Effector memory CD8-positive, alpha-beta T cell (primary cell): ENCODE measurements around the gene NDST1.
A peak's percentile ranks its signal among the peaks of the same experiment; 100 is the strongest.

ENCODE experiments used
- ATAC-seq: fragments of 150-1000 bp; cut with Tn5 transposase; replicated peaks from 2 replicates; pipeline ENCODE4 v1.10.0; 2021; ENCODE audit warnings: mild to moderate bottlenecking, moderate library complexity
- DNase-seq, 3 experiments: peaks; one replicate each; pipeline ENCODE4 v3.0.0; 2021
- H3K27ac Mint-ChIP-seq, 2 donors: one replicate each; pipeline ENCODE4 v1.8.0; 2022; ENCODE audit warnings: mild to moderate bottlenecking in 2 of 2, mixed read lengths in 2 of 2, moderate library complexity in 2 of 2
- H3K27me3 Mint-ChIP-seq, 2 donors: one replicate each; pipeline ENCODE4 v1.8.0; 2022; ENCODE audit warnings: mixed read lengths in 2 of 2
- H3K36me3 Mint-ChIP-seq: one replicate; pipeline ENCODE4 v1.8.0; 2022; ENCODE audit warnings: mild to moderate bottlenecking, moderate library complexity, mixed read lengths; ENCODE audit not compliant: insufficient read depth
- H3K4me1 Mint-ChIP-seq, 2 donors: one replicate each; pipeline ENCODE4 v1.8.0; 2022; ENCODE audit warnings: low read depth in 2 of 2, mixed read lengths in 2 of 2
- H3K4me3 Mint-ChIP-seq, 2 donors: one replicate each; pipeline ENCODE4 v1.8.0; 2022; ENCODE audit warnings: mild to moderate bottlenecking in 2 of 2, mixed read lengths in 2 of 2, moderate library complexity in 2 of 2
- H3K9me3 Mint-ChIP-seq, 2 donors: one replicate each; pipeline ENCODE4 v1.8.0; 2022; ENCODE audit warnings: mixed read lengths in 2 of 2

The NDST1 gene

DNA sequence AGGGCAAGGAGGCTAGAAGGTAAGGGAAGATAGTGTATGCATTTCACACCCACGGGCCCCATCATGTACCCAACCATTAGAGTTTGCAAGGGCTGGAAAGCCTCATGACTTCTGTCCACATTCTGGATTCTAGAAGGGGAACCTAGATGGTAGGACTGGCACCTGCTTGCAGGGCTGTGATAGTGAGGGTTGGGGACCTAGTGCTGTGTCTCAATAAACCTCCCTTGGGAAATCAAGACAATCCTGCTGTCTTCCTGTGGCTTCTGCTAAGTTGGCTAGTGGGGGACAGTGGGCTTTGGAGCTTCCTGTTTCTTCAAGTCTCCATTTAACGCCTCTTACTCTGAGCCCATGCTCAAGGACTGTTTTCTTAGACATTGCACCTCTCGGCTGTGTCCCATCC is 88.9 kb downstream of the NDST1 start:
- Mint-ChIP-seq H3K4me1 (no peaks in the 10 kb centered on the region), H3K27ac (no peak overlapping the region), H3K36me3 (peaks cover 2% of the 10 kb centered on the region), H3K27me3 (peaks cover 14 to 27% of the 10 kb centered on the region in 2 donors), H3K4me3 (no peak overlapping the region), H3K9me3 (no peaks in the 10 kb centered on the region)
- no peak for DNase-seq
- ATAC-seq, result no peak

- ATAC-seq (no peak), DNase-seq (no peak)
- H3K4me1 Mint-ChIP-seq, result no peaks in the 10 kb centered on the region
- no peaks in the 10 kb centered on the region for H3K9me3 Mint-ChIP-seq
- H3K27me3 Mint-ChIP-seq, result peaks cover 21 to 35% of the 10 kb centered on the region in 2 donors
- no peak overlapping the region for H3K4me3 Mint-ChIP-seq
- no peak overlapping the region for H3K27ac Mint-ChIP-seq
- peaks cover 2% of the 10 kb centered on the region for H3K36me3 Mint-ChIP-seq
Observed at GRCh38 chr5:150598006-150598405, 90.1 kb downstream of the NDST1 start.

GRCh38 chr5:150598821-150599273 is 90.9 kb downstream of the NDST1 start:
- ATAC-seq, result no peak
- DNase-seq, result no peak
- Mint-ChIP-seq H3K27me3 (peaks cover 21 to 41% of the 10 kb centered on the region in 2 donors), H3K4me3 (no peak overlapping the region), H3K9me3 (no peaks in the 10 kb centered on the region), H3K27ac (no peak overlapping the region), H3K36me3 (peaks cover 2% of the 10 kb centered on the region), H3K4me1 (no peaks in the 10 kb centered on the region)

DNA sequence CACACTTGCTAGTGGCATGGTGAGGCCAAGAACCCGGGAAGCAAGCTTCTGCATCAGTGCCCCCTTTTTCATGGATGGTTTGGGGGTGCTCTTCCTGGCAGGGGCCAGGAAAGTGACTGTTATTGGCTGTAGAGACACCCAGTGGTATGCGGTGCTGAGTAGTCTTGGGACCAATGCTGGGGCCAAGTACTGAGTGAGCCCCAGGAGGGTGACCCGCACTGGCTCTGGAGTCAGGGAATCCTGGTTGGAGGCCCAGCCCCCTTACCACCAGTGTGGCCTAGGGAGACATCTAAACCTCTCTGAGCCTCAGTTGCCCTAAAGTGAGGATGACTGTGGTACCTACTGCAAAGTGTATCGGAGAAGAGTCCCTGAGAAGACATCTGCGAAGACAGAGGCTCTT is 91.3 kb downstream of the NDST1 start:
- Mint-ChIP-seq H3K4me1 (no peaks in the 10 kb centered on the region), H3K9me3 (no peaks in the 10 kb centered on the region), H3K36me3 (peaks cover 2% of the 10 kb centered on the region), H3K27ac (no peak overlapping the region), H3K4me3 (no peak overlapping the region), H3K27me3 (peaks cover 21 to 44% of the 10 kb centered on the region in 2 donors)
- no peak for DNase-seq
- ATAC-seq, result no peak

DNA sequence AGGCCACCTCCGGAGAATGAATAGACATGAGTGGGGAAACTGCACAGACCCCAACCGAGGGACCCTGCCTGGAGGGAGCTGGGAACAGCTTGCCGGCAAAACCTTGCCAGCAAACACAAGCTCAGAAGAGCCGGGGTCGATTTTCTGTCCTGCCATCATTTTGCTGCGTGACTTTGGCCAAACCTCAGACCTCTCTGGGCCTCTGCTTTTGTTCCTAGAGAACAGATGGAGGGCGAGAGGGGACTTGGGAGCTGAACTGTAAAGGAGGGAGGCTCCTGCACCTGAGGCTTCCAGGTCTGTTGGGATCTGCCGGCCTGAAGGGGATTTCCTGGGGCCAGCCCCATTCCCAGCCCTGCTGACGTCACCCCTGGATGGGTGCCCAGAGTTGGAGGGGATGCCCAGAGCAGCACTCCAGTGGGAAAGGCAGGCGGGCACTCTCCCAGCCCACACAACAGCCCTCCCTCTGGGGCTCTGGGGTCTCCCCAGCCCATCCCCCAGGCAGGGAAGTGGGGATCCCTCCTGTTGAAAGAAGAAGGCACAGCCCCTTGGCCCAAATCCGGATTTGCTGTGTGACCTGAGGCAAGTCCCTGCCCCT is 92.1 kb downstream of the NDST1 start:
- no peak for ATAC-seq
- H3K4me3 Mint-ChIP-seq, result no peak overlapping the region
- H3K4me1 Mint-ChIP-seq, result no peaks in the 10 kb centered on the region
- H3K36me3 Mint-ChIP-seq, result no peaks in the 10 kb centered on the region
- H3K9me3 Mint-ChIP-seq, result no peaks in the 10 kb centered on the region
- DNase-seq, result no peak
- no peak overlapping the region for H3K27ac Mint-ChIP-seq
- H3K27me3 Mint-ChIP-seq, result peaks cover 23 to 44% of the 10 kb centered on the region in 2 donors

DNA sequence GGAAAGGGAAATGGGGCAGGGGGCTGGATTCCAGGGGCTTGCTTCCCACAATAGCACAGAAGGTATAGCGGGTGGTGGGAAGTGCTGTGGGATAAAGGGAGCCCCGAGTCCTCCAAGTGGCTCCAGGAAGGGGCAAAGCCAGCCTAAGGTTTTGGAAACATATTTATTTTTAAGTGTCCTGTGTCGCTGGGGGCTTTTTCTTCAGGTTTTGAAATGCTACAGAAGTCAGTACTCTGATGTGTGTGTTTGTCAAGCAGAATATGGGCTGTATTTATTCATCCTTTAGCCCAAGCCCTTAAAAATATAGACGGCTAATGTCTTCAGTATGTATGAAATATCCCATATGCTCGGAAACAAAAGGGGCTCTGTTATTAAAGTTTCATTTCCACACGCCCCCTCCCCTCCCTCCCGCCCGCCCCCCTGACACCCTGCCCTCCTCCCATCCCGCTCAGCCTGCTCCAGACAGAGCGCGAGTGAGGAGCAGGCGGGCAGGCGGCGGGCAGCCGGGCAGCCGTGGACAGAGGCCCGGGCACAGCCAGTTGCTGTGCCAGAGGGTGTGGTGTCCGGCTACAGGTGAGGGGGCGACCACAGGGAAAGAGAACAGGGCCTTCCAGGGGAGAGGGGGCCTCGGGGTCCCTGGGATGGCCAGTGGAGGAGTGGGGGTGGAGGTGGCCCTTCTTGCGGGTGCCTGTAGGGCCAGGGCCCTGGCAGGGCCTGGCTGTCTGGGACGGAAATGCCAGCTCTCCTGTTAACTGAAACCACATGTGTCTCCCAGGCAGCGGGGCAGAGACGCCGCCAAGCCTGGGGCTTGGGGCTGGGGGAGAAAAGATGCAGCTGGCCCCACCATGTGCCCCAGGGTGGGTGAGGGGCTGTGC is 92.9 kb downstream of the NDST1 start:
- H3K4me3 Mint-ChIP-seq, result no peak overlapping the region
- DNase-seq, result no peak
- H3K4me1 Mint-ChIP-seq, result no peaks in the 10 kb centered on the region
- no peaks in the 10 kb centered on the region for H3K9me3 Mint-ChIP-seq
- no peak overlapping the region for H3K27ac Mint-ChIP-seq
- H3K27me3 Mint-ChIP-seq, result peaks cover 31 to 44% of the 10 kb centered on the region in 2 donors
- no peak for ATAC-seq
- H3K36me3 Mint-ChIP-seq, result no peaks in the 10 kb centered on the region

DNA sequence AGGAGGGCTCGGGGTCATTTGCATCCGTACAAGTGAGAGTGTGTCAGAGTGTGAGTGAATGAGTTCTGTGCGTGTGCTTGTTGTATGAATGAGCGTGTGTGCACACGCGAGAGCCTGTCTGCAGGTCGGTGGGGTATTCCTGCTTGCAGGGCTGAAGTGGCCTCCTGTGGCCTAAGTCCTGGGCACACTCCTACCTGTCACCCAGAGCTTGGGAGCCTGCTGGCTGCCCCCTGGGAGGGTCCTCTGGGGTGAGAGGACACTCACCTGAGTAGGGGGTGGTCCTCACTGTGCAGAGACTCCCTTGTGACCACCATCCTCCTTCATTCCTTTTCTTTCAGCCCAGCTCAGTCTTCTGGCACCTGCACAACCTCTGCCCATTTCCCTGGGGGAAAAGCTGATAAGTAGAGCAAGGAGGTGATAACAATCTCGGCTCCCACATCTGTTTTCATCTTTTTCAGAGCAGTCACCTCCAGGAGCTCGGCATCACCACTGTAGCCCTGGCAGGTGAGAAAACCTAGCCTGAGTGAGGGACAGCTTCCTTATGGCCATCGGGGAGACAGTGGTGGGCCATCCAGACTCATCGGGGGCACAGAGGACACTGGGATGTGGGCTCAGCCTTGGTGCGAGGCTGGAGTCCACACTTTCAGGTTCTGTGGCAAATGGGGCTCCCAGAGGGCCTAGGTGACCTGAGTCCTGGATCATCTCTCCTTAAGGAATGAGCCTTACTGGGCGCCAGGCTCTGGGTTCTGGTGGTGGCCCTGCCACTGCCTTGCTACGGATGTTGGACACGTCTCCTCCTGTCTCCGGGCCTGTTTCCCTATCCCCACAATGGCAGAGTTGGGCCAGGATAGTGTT is 93.8 kb downstream of the NDST1 start:
- Mint-ChIP-seq H3K4me3 (no peak overlapping the region), H3K36me3 (no peaks in the 10 kb centered on the region), H3K27me3 (peaks cover 34 to 44% of the 10 kb centered on the region in 2 donors), H3K9me3 (no peaks in the 10 kb centered on the region), H3K4me1 (no peaks in the 10 kb centered on the region), H3K27ac (peak overlapping the region in 1 of 2 donors; percentile 29)
- no peak for ATAC-seq
- DNase-seq, result no peak

DNA sequence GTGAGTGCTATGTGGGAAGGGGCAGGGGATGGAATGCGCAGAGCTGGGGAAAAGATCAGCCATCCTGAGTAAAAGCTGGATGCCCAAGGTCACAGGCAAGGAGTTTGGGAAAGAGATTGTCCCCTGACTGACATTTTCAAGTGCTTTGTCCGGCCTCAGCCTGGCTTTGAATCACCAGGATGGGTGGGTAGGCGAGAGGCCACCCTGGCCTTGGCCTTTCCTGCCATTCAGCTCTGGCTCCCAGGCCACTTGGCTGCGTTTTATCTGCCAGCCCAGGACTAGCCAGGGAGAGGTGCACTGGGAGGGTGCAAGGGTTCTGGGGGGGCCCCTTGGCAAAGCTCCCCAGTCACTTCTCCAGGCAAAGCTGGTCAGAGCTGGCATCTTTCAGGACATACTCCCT is 95.1 kb downstream of the NDST1 start:
- no peak for ATAC-seq

GRCh38 chr5:150603491-150603890 is 95.6 kb downstream of the NDST1 start:
- H3K27ac Mint-ChIP-seq, result no peak overlapping the region
- H3K4me1 Mint-ChIP-seq, result no peaks in the 10 kb centered on the region
- ATAC-seq (no peak), DNase-seq (no peak)
- no peak overlapping the region for H3K4me3 Mint-ChIP-seq
- H3K36me3 Mint-ChIP-seq, result no peaks in the 10 kb centered on the region
- peaks cover 34 to 37% of the 10 kb centered on the region in 2 donors for H3K27me3 Mint-ChIP-seq
- no peaks in the 10 kb centered on the region for H3K9me3 Mint-ChIP-seq

More for the DNA sequence above, 95.1 kb downstream of the NDST1 start:
- Mint-ChIP-seq H3K36me3 (no peaks in the 10 kb centered on the region), H3K27me3 (peaks cover 34 to 39% of the 10 kb centered on the region in 2 donors), H3K9me3 (no peaks in the 10 kb centered on the region), H3K4me1 (no peaks in the 10 kb centered on the region), H3K4me3 (no peak overlapping the region), H3K27ac (no peak overlapping the region)
- DNase-seq, result no peak

DNA sequence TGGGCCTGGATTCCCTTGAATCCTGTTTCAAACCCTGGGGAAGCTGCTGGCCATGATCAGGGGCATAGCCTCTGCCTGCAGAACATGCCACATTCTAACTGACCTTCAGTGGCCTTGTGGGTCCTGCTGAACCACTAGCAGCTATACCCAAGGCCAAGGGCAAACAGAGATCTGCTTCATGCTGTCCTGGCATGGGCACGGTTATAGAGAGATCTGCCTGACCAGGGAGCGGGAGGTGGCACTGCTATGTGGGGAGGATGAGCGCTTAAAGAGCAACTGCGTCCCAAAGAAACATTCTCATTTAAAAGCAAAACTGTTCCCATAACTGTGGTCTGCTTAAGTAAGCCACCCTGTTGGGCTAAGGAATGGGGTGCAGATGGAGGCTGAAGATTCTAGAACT is 96.1 kb downstream of the NDST1 start:
- no peaks in the 10 kb centered on the region for H3K36me3 Mint-ChIP-seq
- H3K9me3 Mint-ChIP-seq, result no peaks in the 10 kb centered on the region
- peaks cover 34 to 36% of the 10 kb centered on the region in 2 donors for H3K27me3 Mint-ChIP-seq
- H3K4me1 Mint-ChIP-seq, result no peaks in the 10 kb centered on the region
- DNase-seq (no peak), ATAC-seq (no peak)
- H3K27ac Mint-ChIP-seq, result no peak overlapping the region
- H3K4me3 Mint-ChIP-seq, result no peak overlapping the region

GRCh38 chr5:150604894-150605440 is 97.0 kb downstream of the NDST1 start:
- ATAC-seq, result no peak
- H3K27me3 Mint-ChIP-seq, result peaks cover 26 to 28% of the 10 kb centered on the region in 2 donors
- no peak for DNase-seq
- H3K9me3 Mint-ChIP-seq, result no peaks in the 10 kb centered on the region
- H3K4me1 Mint-ChIP-seq, result no peaks in the 10 kb centered on the region
- H3K27ac Mint-ChIP-seq, result no peak overlapping the region
- no peaks in the 10 kb centered on the region for H3K36me3 Mint-ChIP-seq
- no peak overlapping the region for H3K4me3 Mint-ChIP-seq

DNA sequence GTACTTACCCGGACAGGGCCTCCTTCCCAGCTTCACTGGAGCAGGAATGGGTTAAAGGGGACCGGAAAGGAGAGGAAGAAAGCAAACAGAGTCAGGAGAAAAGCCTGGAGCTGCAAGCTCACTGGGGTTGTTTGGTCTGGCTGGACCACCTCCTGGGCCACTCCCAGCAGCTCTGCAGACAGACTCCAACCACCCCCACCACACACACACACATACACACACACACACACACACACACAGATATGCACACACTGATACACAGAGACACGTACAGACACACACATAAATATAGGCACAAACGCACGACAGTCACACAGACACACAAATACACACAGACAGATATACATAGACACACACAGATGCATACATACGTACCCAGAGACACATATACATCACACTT is 97.6 kb downstream of the NDST1 start:
- Mint-ChIP-seq H3K9me3 (no peaks in the 10 kb centered on the region), H3K4me1 (no peaks in the 10 kb centered on the region), H3K4me3 (no peak overlapping the region), H3K36me3 (no peaks in the 10 kb centered on the region), H3K27ac (no peak overlapping the region), H3K27me3 (peaks cover 24 to 28% of the 10 kb centered on the region in 2 donors)
- DNase-seq (no peak), ATAC-seq (no peak)

DNA sequence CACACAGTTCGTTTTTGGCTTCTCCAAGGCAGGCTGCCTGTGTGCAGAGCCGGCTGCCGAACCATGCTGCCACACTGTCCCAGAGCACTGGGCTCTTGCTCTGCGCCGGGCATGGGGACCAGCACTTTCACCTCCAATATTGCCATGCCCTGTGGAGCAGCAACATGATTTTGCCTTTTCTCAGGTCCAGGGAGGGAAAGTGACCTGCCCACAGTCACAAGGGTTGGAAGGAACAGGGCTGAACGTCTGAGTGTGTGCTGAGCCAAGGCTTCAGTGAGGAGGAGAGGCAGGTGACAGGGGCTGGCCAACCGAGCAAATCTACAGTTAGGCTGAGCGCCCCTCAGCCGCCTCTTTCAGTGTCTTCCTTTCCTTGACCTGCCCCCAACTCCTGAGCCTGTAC is 98.5 kb downstream of the NDST1 start:
- H3K9me3 Mint-ChIP-seq, result no peaks in the 10 kb centered on the region
- ATAC-seq (no peak), DNase-seq (no peak)
- H3K27me3 Mint-ChIP-seq, result peaks cover 23 to 26% of the 10 kb centered on the region in 2 donors
- H3K4me3 Mint-ChIP-seq, result no peak overlapping the region
- H3K4me1 Mint-ChIP-seq, result no peaks in the 10 kb centered on the region
- H3K27ac Mint-ChIP-seq, result no peak overlapping the region
- no peaks in the 10 kb centered on the region for H3K36me3 Mint-ChIP-seq
